SHP77 treated with DMSO at 0.1 percent for 48 hours (cell line): Measurements from ENCODE around the gene FLT3.
A peak's percentile ranks its signal among the peaks of the same experiment; 100 is the strongest.
"Not testable (repeated sequence)": the region's sequence is repeated elsewhere in the genome, so short reads cannot be mapped to it uniquely, and the experiment has no call there.

Experiments used
- DNase-seq: peaks from one replicate; lab custom pipeline; 2025; lab: John Stamatoyannopoulos, UW

The FLT3 gene

GRCh38 chr13:27971776-27972477 lies 128.4 kb downstream of the FLT3 start:
- DNase-seq: no peak

- DNase-seq: no peak
These were observed 129.1 kb downstream of the FLT3 start for GRCh38 chr13:27971236-27971645.

- no peak for DNase-seq
These were observed 129.8 kb downstream of the FLT3 start for GRCh38 chr13:27970382-27971235.

- no peak for DNase-seq
These were observed 130.5 kb downstream of the FLT3 start for GRCh38 chr13:27969866-27970229.

- peak; percentile 46 for DNase-seq
These were observed 131.1 kb downstream of the FLT3 start, which contains the start of gene CDX2 for GRCh38 chr13:27969082-27969865. TSS of gene CDX2 (minus strand) at chr13:27969315. CDS start at chr13:27969006, 309 bp downstream.

GRCh38 chr13:27968316-27969081 lies 131.9 kb downstream of the FLT3 start:
- DNase-seq: no peak

GRCh38 chr13:27967736-27968315 lies 132.6 kb downstream of the FLT3 start:
- DNase-seq: no peak

GRCh38 chr13:27967203-27967735 lies 133.1 kb downstream of the FLT3 start:
- peak; percentile 11 for DNase-seq

- no peak for DNase-seq
These were observed 133.7 kb downstream of the FLT3 start for GRCh38 chr13:27966641-27967202.

- DNase-seq: no peak
These were observed 134.4 kb downstream of the FLT3 start for GRCh38 chr13:27965740-27966640.

GRCh38 chr13:27965343-27965739 lies 135.0 kb downstream of the FLT3 start:
- DNase-seq: no peak

- DNase-seq: no peak
These were observed 135.5 kb downstream of the FLT3 start for GRCh38 chr13:27964741-27965323.

GRCh38 chr13:27964206-27964605 lies 136.2 kb downstream of the FLT3 start:
- not testable (repeated sequence) for DNase-seq

- DNase-seq: no peak
These were observed 136.9 kb downstream of the FLT3 start for GRCh38 chr13:27963491-27963890.

- no peak for DNase-seq
These were observed 137.4 kb downstream of the FLT3 start for GRCh38 chr13:27962982-27963381.

- DNase-seq: no peak
These were observed 138.1 kb downstream of the FLT3 start for GRCh38 chr13:27962128-27962841.

GRCh38 chr13:27961227-27962085 lies 138.9 kb downstream of the FLT3 start:
- DNase-seq: no peak
